ENCODE measurements around the gene TSTD2. TPM values are rescaled to one million over a fixed set of nuclear protein-coding genes. Genes with fewer than 3 reads are reported as not detected.

TSTD2 gene
- total and polyA plus RNA-seq, 4 donors = 9.4 to 26.6 (median 14.1) TPM

- peaks cover 0 to 3% (median 0%) of the 10 kb centered on the region in 4 donors for H3K9me3 ChIP-seq (ENCODE audit: control insufficient read depth in 4 of 4, insufficient read depth in 3 of 4, low read length in 3 of 4)
- no peak overlapping the region for H3K27ac ChIP-seq (ENCODE audit: low read depth in 1 of 2, low read length in 1 of 2)
- H3K27me3 ChIP-seq (ENCODE audit: control insufficient read depth in 3 of 3, insufficient read depth in 3 of 3, low read length in 2 of 3) = peaks cover 0 to 2% (median 0%) of the 10 kb centered on the region in 3 donors
- no peak overlapping the region for H3K9ac ChIP-seq (ENCODE audit: insufficient read depth in 1 of 2, low read length in 2 of 2)
- no peaks in the 10 kb centered on the region for H3K36me3 ChIP-seq (ENCODE audit: control insufficient read depth in 4 of 4, insufficient read depth in 4 of 4, low read length in 4 of 4)
- no peak for ATAC-seq (ENCODE audit: insufficient read depth, low FRiP score)
- H3K4me3 ChIP-seq = no peak overlapping the region
- peaks cover 0 to 18% (median 0%) of the 10 kb centered on the region in 5 donors for H3K4me1 ChIP-seq (ENCODE audit: control insufficient read depth in 5 of 5, insufficient read depth in 5 of 5, low read length in 5 of 5)
- DNase-seq = no peak
- TF ChIP-seq, protein P1, sequence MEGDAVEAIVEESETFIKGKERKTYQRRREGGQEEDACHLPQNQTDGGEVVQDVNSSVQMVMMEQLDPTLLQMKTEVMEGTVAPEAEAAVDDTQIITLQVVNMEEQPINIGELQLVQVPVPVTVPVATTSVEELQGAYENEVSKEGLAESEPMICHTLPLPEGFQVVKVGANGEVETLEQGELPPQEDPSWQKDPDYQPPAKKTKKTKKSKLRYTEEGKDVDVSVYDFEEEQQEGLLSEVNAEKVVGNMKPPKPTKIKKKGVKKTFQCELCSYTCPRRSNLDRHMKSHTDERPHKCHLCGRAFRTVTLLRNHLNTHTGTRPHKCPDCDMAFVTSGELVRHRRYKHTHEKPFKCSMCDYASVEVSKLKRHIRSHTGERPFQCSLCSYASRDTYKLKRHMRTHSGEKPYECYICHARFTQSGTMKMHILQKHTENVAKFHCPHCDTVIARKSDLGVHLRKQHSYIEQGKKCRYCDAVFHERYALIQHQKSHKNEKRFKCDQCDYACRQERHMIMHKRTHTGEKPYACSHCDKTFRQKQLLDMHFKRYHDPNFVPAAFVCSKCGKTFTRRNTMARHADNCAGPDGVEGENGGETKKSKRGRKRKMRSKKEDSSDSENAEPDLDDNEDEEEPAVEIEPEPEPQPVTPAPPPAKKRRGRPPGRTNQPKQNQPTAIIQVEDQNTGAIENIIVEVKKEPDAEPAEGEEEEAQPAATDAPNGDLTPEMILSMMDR (IDR thresholded peaks at IDR 0.05; ENCODE audit: control extremely low read depth, extremely low read depth) = no peak
Observed at GRCh38 chr9:97560851-97561250, 72.3 kb downstream of the TSTD2 start.

DNA sequence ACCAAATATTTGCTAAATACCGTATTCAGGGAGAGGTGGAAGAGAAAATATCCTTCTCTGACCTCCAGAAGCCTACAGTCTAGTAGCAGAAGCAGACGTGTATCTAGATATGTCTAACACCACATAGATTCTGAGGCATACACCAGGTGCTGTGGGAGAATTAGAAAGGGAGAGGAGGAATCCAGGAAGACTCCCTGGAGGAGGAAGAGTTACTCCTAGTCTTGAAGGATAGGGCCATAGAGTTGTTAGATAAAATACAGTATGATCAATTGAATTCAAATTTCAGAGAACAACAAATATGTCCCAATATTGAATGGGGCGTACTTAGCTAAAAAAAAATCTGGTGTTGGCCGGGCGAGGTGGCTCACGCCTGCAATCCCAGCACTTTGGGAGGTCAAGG lies 73.0 kb downstream of the TSTD2 start:
- no peak for ATAC-seq (ENCODE audit: insufficient read depth, low FRiP score)
- WGBS, 2 donors = 88 to 97% methylated on average over 6 of the region's 6 CpGs
- Histone ChIP-seq H3K4me1 (ENCODE audit: control insufficient read depth in 5 of 5, insufficient read depth in 5 of 5, low read length in 5 of 5) (peaks cover 0 to 18% (median 0%) of the 10 kb centered on the region in 5 donors), H3K9ac (ENCODE audit: insufficient read depth in 1 of 2, low read length in 2 of 2) (no peak overlapping the region), H3K27ac (ENCODE audit: low read depth in 1 of 2, low read length in 1 of 2) (no peak overlapping the region), H3K36me3 (ENCODE audit: control insufficient read depth in 4 of 4, insufficient read depth in 4 of 4, low read length in 4 of 4) (no peaks in the 10 kb centered on the region), H3K9me3 (ENCODE audit: control insufficient read depth in 4 of 4, insufficient read depth in 3 of 4, low read length in 3 of 4) (peaks cover 0 to 3% (median 0%) of the 10 kb centered on the region in 4 donors), H3K4me3 (no peak overlapping the region), H3K27me3 (ENCODE audit: control insufficient read depth in 3 of 3, insufficient read depth in 3 of 3, low read length in 2 of 3) (peaks cover 0 to 4% (median 0%) of the 10 kb centered on the region in 3 donors)
- TF ChIP-seq, protein P1 (IDR thresholded peaks at IDR 0.05; ENCODE audit: control extremely low read depth, extremely low read depth) = no peak
- no peak for DNase-seq

- H3K36me3 ChIP-seq (ENCODE audit: control insufficient read depth in 4 of 4, insufficient read depth in 4 of 4, low read length in 4 of 4) = no peaks in the 10 kb centered on the region
- peaks cover 0 to 4% (median 0%) of the 10 kb centered on the region in 3 donors for H3K27me3 ChIP-seq (ENCODE audit: control insufficient read depth in 3 of 3, insufficient read depth in 3 of 3, low read length in 2 of 3)
- no peak for DNase-seq
- H3K4me3 ChIP-seq = no peak overlapping the region
- no peak overlapping the region for H3K9ac ChIP-seq (ENCODE audit: insufficient read depth in 1 of 2, low read length in 2 of 2)
- TF ChIP-seq, protein P1 (IDR thresholded peaks at IDR 0.05; ENCODE audit: control extremely low read depth, extremely low read depth) = no peak
- WGBS, 2 donors = 78 to 80% methylated on average over 10 of the region's 10 CpGs
- no peak for ATAC-seq (ENCODE audit: insufficient read depth, low FRiP score)
- peak overlapping the region in 1 of 2 donors; percentile 91 for H3K27ac ChIP-seq (ENCODE audit: low read depth in 1 of 2, low read length in 1 of 2)
- H3K4me1 ChIP-seq (ENCODE audit: control insufficient read depth in 5 of 5, insufficient read depth in 5 of 5, low read length in 5 of 5) = peaks cover 0 to 11% (median 0%) of the 10 kb centered on the region in 5 donors
- H3K9me3 ChIP-seq (ENCODE audit: control insufficient read depth in 4 of 4, insufficient read depth in 3 of 4, low read length in 3 of 4) = no peaks in the 10 kb centered on the region
Observed at GRCh38 chr9:97559111-97559514, 74.1 kb downstream of the TSTD2 start.

GRCh38 chr9:97558701-97559101 lies 74.5 kb downstream of the TSTD2 start:
- ATAC-seq (ENCODE audit: insufficient read depth, low FRiP score) (no peak), DNase-seq (no peak)
- 31 to 59% methylated on average over 3 of the region's 3 CpGs for WGBS, 2 donors
- H3K4me3 ChIP-seq = no peak overlapping the region
- no peaks in the 10 kb centered on the region for H3K36me3 ChIP-seq (ENCODE audit: control insufficient read depth in 4 of 4, insufficient read depth in 4 of 4, low read length in 4 of 4)
- TF ChIP-seq, protein P1 (IDR thresholded peaks at IDR 0.05; ENCODE audit: control extremely low read depth, extremely low read depth) = no peak
- peak overlapping the region in 1 of 2 donors; percentile 91 for H3K27ac ChIP-seq (ENCODE audit: low read depth in 1 of 2, low read length in 1 of 2)
- no peak overlapping the region for H3K9ac ChIP-seq (ENCODE audit: insufficient read depth in 1 of 2, low read length in 2 of 2)
- peaks cover 0 to 4% (median 0%) of the 10 kb centered on the region in 3 donors for H3K27me3 ChIP-seq (ENCODE audit: control insufficient read depth in 3 of 3, insufficient read depth in 3 of 3, low read length in 2 of 3)
- H3K9me3 ChIP-seq (ENCODE audit: control insufficient read depth in 4 of 4, insufficient read depth in 3 of 4, low read length in 3 of 4) = no peaks in the 10 kb centered on the region
- peaks cover 0 to 9% (median 0%) of the 10 kb centered on the region in 5 donors for H3K4me1 ChIP-seq (ENCODE audit: control insufficient read depth in 5 of 5, insufficient read depth in 5 of 5, low read length in 5 of 5)
